Stimulated activated CD4-positive, alpha-beta T cell treated with anti-CD3 and anti-CD28 coated beads, Interleukin-2, amount 100 ng/mL, for 48 hours (primary cell): ENCODE results near the gene PYCARD.
"Not testable (repeated sequence)": the region's sequence is repeated elsewhere in the genome, so short reads cannot be mapped to it uniquely, and the experiment has no call there.

ENCODE experiments used
- DNase-seq, 2 donors: peaks; one replicate each; pipeline ENCODE4 v3.0.0-alpha.2; 2020

The PYCARD gene

GRCh38 chr16:31214708-31215286 is 12.2 kb upstream of the PYCARD start:
- no peak for DNase-seq

GRCh38 chr16:31213877-31214707 is 11.5 kb upstream of the PYCARD start, which contains the start of gene TRIM72:
TSS of gene TRIM72 (plus strand) at chr16:31214119. CDS start at chr16:31214739, 620 bp downstream.
- no peak for DNase-seq

- DNase-seq: no peak
These were observed 10.8 kb upstream of the PYCARD start for GRCh38 chr16:31213342-31213741.

GRCh38 chr16:31206776-31207175 is 4.2 kb upstream of the PYCARD start:
- no peak for DNase-seq

GRCh38 chr16:31204871-31205666 is 2.5 kb upstream of the PYCARD start:
- no peak for DNase-seq

GRCh38 chr16:31201582-31202413 is 762 bp downstream of the PYCARD start:
- DNase-seq: no peak

- DNase-seq: no peak
These were observed 1.6 kb downstream of the PYCARD start for GRCh38 chr16:31200821-31201568.

GRCh38 chr16:31200111-31200510 is 2.4 kb downstream of the PYCARD start:
- not testable (repeated sequence) for DNase-seq

GRCh38 chr16:31199430-31200041 is 3.0 kb downstream of the PYCARD start:
- DNase-seq: no peak

- DNase-seq: no peak
These were observed 4.2 kb downstream of the PYCARD start for GRCh38 chr16:31198207-31198882.

- DNase-seq: no peak
These were observed 6.1 kb downstream of the PYCARD start for GRCh38 chr16:31196324-31197088.

- DNase-seq: not testable (repeated sequence)
These were observed 6.7 kb downstream of the PYCARD start for GRCh38 chr16:31195861-31196260.

- DNase-seq: no peak
These were observed 7.7 kb downstream of the PYCARD start for GRCh38 chr16:31194898-31195297.

- DNase-seq: no peak
These were observed 8.7 kb downstream of the PYCARD start for GRCh38 chr16:31193874-31194273.

GRCh38 chr16:31192856-31193642 is 9.5 kb downstream of the PYCARD start:
- no peak for DNase-seq

GRCh38 chr16:31191697-31192428 is 10.7 kb downstream of the PYCARD start:
- no peak for DNase-seq

GRCh38 chr16:31190818-31191444 is 11.6 kb downstream of the PYCARD start:
- no peak for DNase-seq

- DNase-seq: no peak
These were observed 12.5 kb downstream of the PYCARD start for GRCh38 chr16:31190061-31190460.
